ENCODE measurements around the gene PAXX.

GRCh38 chr9:136955943-136956335 lies 36.3 kb upstream of the PAXX start:
- TF ChIP-seq CTCF (IDR thresholded peaks at IDR 0.05) (no peak), POLR2A (IDR thresholded peaks at IDR 0.05) (no peak)

All from uterus (tissue), 2 donors.